IMR-90 (cell line): Measurements from ENCODE around the gene RSPO4. TPM values are rescaled to one million over a fixed set of nuclear protein-coding genes. Genes with fewer than 3 reads are reported as not detected.

ENCODE experiments used
- ATAC-seq: fragments of 200-7000 bp; cut with Tn5 transposase; 2 replicates; pipeline ENCODE4 v1.9.1; 2020; ENCODE audit warnings: low read depth, mild to moderate bottlenecking, moderate library complexity
- BruUV-seq: library from RNA; stranded (reverse); fragments of 400-500 nt; replicated peaks from 2 replicates; lab custom pipeline; 2021; lab: Mats Ljungman, UMichigan
- CTCF ChIA-PET: fragments of 300-600 bp; formaldehyde crosslinking; extraction: SDS; loops from one replicate; lab custom pipeline; 2021; ENCODE audit warnings: antibody characterized with exemption; lab: Yijun Ruan, JAX
- POLR2A ChIA-PET: fragments of 300-600 bp; sonication (Branson Sonifier 250); formaldehyde crosslinking; loops from one replicate; lab custom pipeline; 2022; ENCODE audit warnings: antibody characterized with exemption; ENCODE audit not compliant: unreplicated experiment; lab: Charles Lee
- DNase-seq: peaks from one replicate; pipeline ENCODE4 v3.0.0; 2013
- H2AFZ ChIP-seq: replicated peaks from 2 replicates; pipeline ENCODE3; 2013; ENCODE audit warnings: low read length, mild to moderate bottlenecking; ENCODE audit not compliant: poor library complexity
- H2AK5ac ChIP-seq: 2 replicates; pipeline ENCODE4 v1.6.1; 2013; ENCODE audit warnings: low read depth, low read length, inconsistent platforms
- H2AK9ac ChIP-seq: replicated peaks from 2 replicates; pipeline ENCODE3; 2013; ENCODE audit warnings: mild to moderate bottlenecking, low read depth, low read length, moderate library complexity; ENCODE audit not compliant: poor library complexity
- H2BK120ac ChIP-seq: 2 replicates; pipeline ENCODE4 v1.6.1; 2013; ENCODE audit warnings: low read depth, low read length, inconsistent platforms
- H2BK15ac ChIP-seq: 3 replicates; pipeline ENCODE4 v1.6.1; 2013; ENCODE audit warnings: low read depth, low read length, inconsistent platforms
- H2BK20ac ChIP-seq: 2 replicates; pipeline ENCODE4 v1.6.1; 2013; ENCODE audit warnings: low read depth, mild to moderate bottlenecking, inconsistent platforms, low read length, moderate library complexity
- H2BK5ac ChIP-seq: 2 replicates; pipeline ENCODE4 v1.6.1; 2013; ENCODE audit warnings: mild to moderate bottlenecking, low read depth, low read length, inconsistent platforms; ENCODE audit not compliant: poor library complexity, severe bottlenecking
- H3K14ac ChIP-seq: replicated peaks from 2 replicates; pipeline ENCODE4 v1.6.1; 2013; ENCODE audit warnings: low read depth, low read length, inconsistent platforms
- H3K18ac ChIP-seq: 2 replicates; pipeline ENCODE4 v1.6.1; 2013; ENCODE audit warnings: low read depth, low read length, control low read depth
- H3K23ac ChIP-seq: 2 replicates; pipeline ENCODE4 v1.6.1; 2013; ENCODE audit warnings: low read depth, low read length, inconsistent platforms
- H3K27ac ChIP-seq: 2 replicates; pipeline ENCODE4 v1.5.1; 2013; ENCODE audit warnings: mild to moderate bottlenecking, control low read depth, low read length; ENCODE audit not compliant: insufficient read depth
- H3K27me3 ChIP-seq: 2 replicates; pipeline ENCODE4 v1.6.1; 2013; ENCODE audit warnings: low read length; ENCODE audit not compliant: control insufficient read depth, insufficient read depth
- H3K36me3 ChIP-seq: 2 replicates; pipeline ENCODE4 v1.6.1; 2013; ENCODE audit warnings: low read length, mixed read lengths; ENCODE audit not compliant: control insufficient read depth, insufficient read depth
- H3K4ac ChIP-seq: 2 replicates; pipeline ENCODE4 v1.6.1; 2013; ENCODE audit warnings: low read depth, low read length, inconsistent platforms
- H3K4me1 ChIP-seq: 2 replicates; pipeline ENCODE4 v1.6.1; 2013; ENCODE audit warnings: low read length, mixed read lengths; ENCODE audit not compliant: control insufficient read depth, insufficient read depth
- H3K4me2 ChIP-seq: 2 replicates; pipeline ENCODE4 v1.6.1; 2013; ENCODE audit warnings: low read depth, mild to moderate bottlenecking, control low read depth, low read length, moderate library complexity
- H3K4me3 ChIP-seq: 2 replicates; pipeline ENCODE4 v1.5.1; 2013; ENCODE audit warnings: low read depth, mild to moderate bottlenecking, control low read depth, low read length, moderate library complexity; ENCODE audit not compliant: insufficient read depth
- H3K56ac ChIP-seq: 2 replicates; pipeline ENCODE4 v1.6.1; 2013; ENCODE audit warnings: low read length, inconsistent platforms; ENCODE audit not compliant: insufficient read depth; ENCODE audit errors: extremely low read depth
- H3K79me1 ChIP-seq, 2 experiments: 2 replicates each; pipeline ENCODE4 v1.6.1; 2013; ENCODE audit warnings: low read length in 2 of 2, inconsistent platforms in 1 of 2, low read depth in 1 of 2
- H3K9ac ChIP-seq: 2 replicates; pipeline ENCODE4 v1.6.1; 2013; ENCODE audit warnings: low read depth, low read length, control low read depth
- H3K9me1 ChIP-seq: 2 replicates; pipeline ENCODE4 v1.6.1; 2013; ENCODE audit warnings: low read length, inconsistent platforms; ENCODE audit not compliant: insufficient read depth
- H3K9me3 ChIP-seq: 2 replicates; pipeline ENCODE4 v1.6.1; 2013; ENCODE audit warnings: low read length; ENCODE audit not compliant: control insufficient read depth, insufficient read depth
- H4K20me1 ChIP-seq: 2 replicates; pipeline ENCODE4 v1.6.1; 2013; ENCODE audit warnings: low read length, inconsistent platforms; ENCODE audit not compliant: insufficient read depth
- H4K5ac ChIP-seq: 2 replicates; pipeline ENCODE4 v1.6.1; 2013; ENCODE audit warnings: mild to moderate bottlenecking, low read depth, low read length, control low read depth
- H4K8ac ChIP-seq, 2 experiments: 2 replicates each; pipeline ENCODE4 v1.6.1; 2013; ENCODE audit warnings: low read depth in 2 of 2, low read length in 2 of 2, control low read depth in 1 of 2, inconsistent platforms in 1 of 2
- H4K91ac ChIP-seq: 2 replicates; pipeline ENCODE4 v1.6.1; 2013; ENCODE audit warnings: low read depth, low read length, inconsistent platforms; ENCODE audit not compliant: insufficient read depth
- RCOR1 ChIP-seq: IDR thresholded peaks from 2 replicates; pipeline ENCODE4 v1.6.1; 2012; ENCODE audit warnings: mild to moderate bottlenecking, low read length, improper control_type of control experiment; ENCODE audit not compliant: insufficient replicate concordance
- WGBS, 2 experiments: methylation state at CpG; one replicate each; pipeline versions ENCODE4 v1.1.5 to v1.1.7; 2013; ENCODE audit warnings: missing lambda C conversion rate in 2 of 2; ENCODE audit not compliant: insufficient read length in 1 of 2; ENCODE audit errors: extremely low coverage in 2 of 2; 5-methylcytosine and 5-hydroxymethylcytosine counted together
- dilution Hi-C: fragments of 300-500 bp; cut with HindIII; formaldehyde crosslinking; loops from one replicate; pipeline ENCODE4 v1.14.3; 2018; ENCODE audit warnings: low sequenced_read_pairs; ENCODE audit not compliant: unreplicated experiment
- in situ Hi-C: fragments of 300-500 bp; cut with MboI; formaldehyde crosslinking; loops from 3 replicates; pipeline ENCODE4 v1.14.3; 2019; ENCODE audit warnings: low sequenced_read_pairs, inconsistent platforms, mixed read lengths
- intact Hi-C: fragments of 100-400 bp; cut with micrococcal nuclease; formaldehyde crosslinking; loops from 2 replicates; pipeline ENCODE4 v1.10.0; 2022
- polyA plus RNA-seq, 3 experiments: library from polyadenylated mRNA; depleted of rRNA; stranded (reverse); fragments of >200 nt; gene quantifications; 2 replicates each; pipeline ENCODE4 v1.2.3, GENCODE V29; 2012; ENCODE audit warnings: low replicate concordance in 1 of 3
- total RNA-seq: library from RNA; depleted of rRNA; stranded (reverse); fragments of >200 nt; gene quantifications from 2 replicates; pipeline ENCODE4 v1.2.3, GENCODE V29; 2012
- TF ChIP-seq, protein P1 (sequence below): conservative IDR thresholded peaks from 2 replicates; pipeline ENCODE4 v1.5.1; 2012; ENCODE audit warnings: mild to moderate bottlenecking, low read depth, low read length, improper control_type of control experiment

Gene RSPO4
- total and polyA plus RNA-seq, 2 of the 4 experiments (the other 2 are of a cell fraction): not detected

DNA sequence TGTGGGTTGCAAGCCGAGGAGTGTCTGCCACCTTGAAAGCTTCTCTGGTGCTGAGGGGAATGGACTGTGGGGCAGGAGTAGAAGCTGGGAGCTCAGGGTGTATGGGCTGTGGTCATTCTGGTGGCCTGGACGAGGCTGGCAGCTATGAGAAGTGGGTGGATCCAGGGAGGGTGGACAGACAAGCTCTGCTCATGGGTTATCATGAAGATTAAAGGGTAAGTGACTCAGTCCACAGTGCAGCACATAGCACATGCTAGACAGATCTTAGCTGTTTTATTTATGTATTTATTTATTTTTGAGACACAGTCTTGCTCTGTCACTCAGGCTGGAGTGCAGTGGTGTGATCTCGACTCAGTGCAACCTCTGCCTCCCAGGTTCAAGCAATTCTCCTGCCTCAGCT, 13.8 kb downstream of the RSPO4 start:
- no peak overlapping the region for H3K18ac ChIP-seq
- H3K4ac ChIP-seq: no peak overlapping the region
- H3K9me1 ChIP-seq: no peaks in the 10 kb centered on the region
- intact Hi-C loops: no loop called here
- H2BK20ac ChIP-seq: no peak overlapping the region
- no peak overlapping the region for H3K4me2 ChIP-seq
- ChIA-PET CTCF (no interaction called here), POLR2A (interaction anchor here (0.6 kb wide), 1 partner anchor 194 kb away, joined by 3 read pairs; no protein-coding TSS in a partner anchor)
- no peaks in the 10 kb centered on the region for H3K36me3 ChIP-seq
- no peak overlapping the region for H2AK9ac ChIP-seq
- BruUV-seq: no TSS peak
- no peaks in the 10 kb centered on the region for H4K20me1 ChIP-seq
- no peak overlapping the region for H4K8ac ChIP-seq
- TF ChIP-seq, protein P1, sequence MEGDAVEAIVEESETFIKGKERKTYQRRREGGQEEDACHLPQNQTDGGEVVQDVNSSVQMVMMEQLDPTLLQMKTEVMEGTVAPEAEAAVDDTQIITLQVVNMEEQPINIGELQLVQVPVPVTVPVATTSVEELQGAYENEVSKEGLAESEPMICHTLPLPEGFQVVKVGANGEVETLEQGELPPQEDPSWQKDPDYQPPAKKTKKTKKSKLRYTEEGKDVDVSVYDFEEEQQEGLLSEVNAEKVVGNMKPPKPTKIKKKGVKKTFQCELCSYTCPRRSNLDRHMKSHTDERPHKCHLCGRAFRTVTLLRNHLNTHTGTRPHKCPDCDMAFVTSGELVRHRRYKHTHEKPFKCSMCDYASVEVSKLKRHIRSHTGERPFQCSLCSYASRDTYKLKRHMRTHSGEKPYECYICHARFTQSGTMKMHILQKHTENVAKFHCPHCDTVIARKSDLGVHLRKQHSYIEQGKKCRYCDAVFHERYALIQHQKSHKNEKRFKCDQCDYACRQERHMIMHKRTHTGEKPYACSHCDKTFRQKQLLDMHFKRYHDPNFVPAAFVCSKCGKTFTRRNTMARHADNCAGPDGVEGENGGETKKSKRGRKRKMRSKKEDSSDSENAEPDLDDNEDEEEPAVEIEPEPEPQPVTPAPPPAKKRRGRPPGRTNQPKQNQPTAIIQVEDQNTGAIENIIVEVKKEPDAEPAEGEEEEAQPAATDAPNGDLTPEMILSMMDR: no peak
- no peak for TF ChIP-seq RCOR1
- H4K91ac ChIP-seq: no peak overlapping the region
- dilution Hi-C loops: no loop called here
- H3K23ac ChIP-seq: no peak overlapping the region
- H3K27me3 ChIP-seq: peaks cover 9% of the 10 kb centered on the region; the same call in 1 of the 2 replicates
- H3K56ac ChIP-seq: no peak overlapping the region
- no peak overlapping the region for H2BK5ac ChIP-seq
- H3K27ac ChIP-seq: no peak overlapping the region
- no peak overlapping the region for H3K14ac ChIP-seq
- H2BK120ac ChIP-seq: no peak overlapping the region
- no peak for ATAC-seq
- H3K79me1 ChIP-seq: no peaks in the 10 kb centered on the region
- H3K9ac ChIP-seq: no peak overlapping the region
- no peak overlapping the region for H2AFZ ChIP-seq
- in situ Hi-C loops: no loop called here
- H2AK5ac ChIP-seq: no peak overlapping the region
- no peak overlapping the region for H4K5ac ChIP-seq
- H3K4me1 ChIP-seq: no peaks in the 10 kb centered on the region
- 0% methylated on average over 1 of the region's 3 CpGs; no CpG with 5 or more reads in 1 of the 2 experiments for WGBS, 2 experiments
- H3K4me3 ChIP-seq: no peak overlapping the region
- H3K9me3 ChIP-seq: no peaks in the 10 kb centered on the region
- H2BK15ac ChIP-seq: no peak overlapping the region
- DNase-seq: no peak
